MM.1S (cell line): ENCODE data around the gene SLC9A5.

ENCODE experiments used
- DNase-seq: peaks from one replicate; pipeline ENCODE4 v3.0.0-alpha.2; 2015
- H2AFZ ChIP-seq: fragments of 300-600 bp; sonication (generic); 2 replicates; pipeline ENCODE4 v1.6.0; 2016; ENCODE audit warnings: antibody characterized with exemption, low read length
- H3F3A ChIP-seq: fragments of 300-600 bp; sonication (generic); 2 replicates; pipeline ENCODE4 v1.6.1; 2016; ENCODE audit warnings: mild to moderate bottlenecking, antibody characterized with exemption, low read length, moderate library complexity, mixed read lengths; ENCODE audit not compliant: insufficient read depth
- H3K27ac ChIP-seq: fragments of 300-600 bp; sonication (generic); 2 replicates; pipeline ENCODE4 v1.5.1; 2016; ENCODE audit warnings: mild to moderate bottlenecking, low read length
- H3K27me3 ChIP-seq: fragments of 300-600 bp; sonication (generic); replicated peaks from 2 replicates; pipeline ENCODE4 v1.6.0; 2016; ENCODE audit warnings: low read length; ENCODE audit not compliant: insufficient read depth
- H3K36me3 ChIP-seq: fragments of 300-600 bp; sonication (generic); replicated peaks from 2 replicates; pipeline ENCODE4 v1.6.1; 2016; ENCODE audit warnings: mild to moderate bottlenecking, low read length, mixed read lengths; ENCODE audit not compliant: insufficient read depth
- H3K4me1 ChIP-seq: fragments of 300-600 bp; sonication (generic); 2 replicates; pipeline ENCODE4 v1.6.1; 2016; ENCODE audit warnings: low read length, mixed read lengths
- H3K4me2 ChIP-seq: fragments of 300-600 bp; sonication (generic); 2 replicates; pipeline ENCODE4 v1.6.0; 2016; ENCODE audit warnings: low read depth, low read length
- H3K4me3 ChIP-seq: fragments of 300-600 bp; sonication (generic); 2 replicates; pipeline ENCODE4 v1.5.1; 2016; ENCODE audit warnings: low read length, mixed read lengths
- H3K79me2 ChIP-seq: fragments of 300-600 bp; sonication (generic); 2 replicates; pipeline ENCODE4 v1.6.1; 2016; ENCODE audit warnings: mixed run types, low read length, mixed read lengths
- H3K9ac ChIP-seq: fragments of 300-600 bp; sonication (generic); 2 replicates; pipeline ENCODE4 v1.6.1; 2016; ENCODE audit warnings: low read length, mixed read lengths
- H3K9me2 ChIP-seq: fragments of 300-600 bp; sonication (generic); replicated peaks from 2 replicates; pipeline ENCODE4 v1.6.1; 2016; ENCODE audit warnings: mild to moderate bottlenecking, low read length, mixed read lengths; ENCODE audit not compliant: insufficient read depth
- H3K9me3 ChIP-seq: fragments of 300-600 bp; sonication (generic); replicated peaks from 2 replicates; pipeline ENCODE4 v1.6.1; 2016; ENCODE audit warnings: mild to moderate bottlenecking, low read length, mixed read lengths; ENCODE audit not compliant: insufficient read depth
- H4K20me1 ChIP-seq: fragments of 300-600 bp; sonication (generic); 2 replicates; pipeline ENCODE4 v1.6.1; 2016; ENCODE audit warnings: mild to moderate bottlenecking, low read length, moderate library complexity, mixed read lengths; ENCODE audit not compliant: insufficient read depth
- EZH2 ChIP-seq: fragments of 300-600 bp; sonication (generic); optimal IDR thresholded peaks from 2 replicates; pipeline ENCODE3; 2017; ENCODE audit warnings: low read depth, mild to moderate bottlenecking, antibody characterized with exemption, low read length, mixed read lengths
- EZH2phosphoT487 ChIP-seq: fragments of 300-600 bp; sonication (generic); IDR thresholded peaks from 2 replicates; pipeline ENCODE4 v1.6.1; 2018; ENCODE audit warnings: antibody characterized with exemption, low read length
- TF ChIP-seq, protein P1 (sequence below): fragments of 300-600 bp; sonication (generic); IDR thresholded peaks from 2 replicates; pipeline ENCODE4 v1.5.1; 2016; ENCODE audit warnings: antibody characterized with exemption, low read length, mixed read lengths

SLC9A5 gene

GRCh38 chr16:67226295-67226803, 22.4 kb upstream of the SLC9A5 start:
- Histone ChIP-seq H3K36me3 (no peaks in the 10 kb centered on the region; the same call in 1 of the 2 replicates), H3K27ac (no peak overlapping the region), H2AFZ (peak overlapping the region; percentile 52), H3K4me3 (peak overlapping the region; percentile 96), H3K9me3 (no peaks in the 10 kb centered on the region), H3K4me1 (peaks cover 12% of the 10 kb centered on the region), H4K20me1 (no peaks in the 10 kb centered on the region), H3K79me2 (peaks cover 31% of the 10 kb centered on the region), H3K4me2 (peak overlapping the region; percentile 90), H3F3A (no peaks in the 10 kb centered on the region; the same call in 1 of the 2 replicates), H3K9ac (peak overlapping the region; percentile 29; the same call in 1 of the 2 replicates), H3K9me2 (no peaks in the 10 kb centered on the region), H3K27me3 (no peaks in the 10 kb centered on the region)
- no peak for TF ChIP-seq EZH2phosphoT487
- TF ChIP-seq, protein P1, sequence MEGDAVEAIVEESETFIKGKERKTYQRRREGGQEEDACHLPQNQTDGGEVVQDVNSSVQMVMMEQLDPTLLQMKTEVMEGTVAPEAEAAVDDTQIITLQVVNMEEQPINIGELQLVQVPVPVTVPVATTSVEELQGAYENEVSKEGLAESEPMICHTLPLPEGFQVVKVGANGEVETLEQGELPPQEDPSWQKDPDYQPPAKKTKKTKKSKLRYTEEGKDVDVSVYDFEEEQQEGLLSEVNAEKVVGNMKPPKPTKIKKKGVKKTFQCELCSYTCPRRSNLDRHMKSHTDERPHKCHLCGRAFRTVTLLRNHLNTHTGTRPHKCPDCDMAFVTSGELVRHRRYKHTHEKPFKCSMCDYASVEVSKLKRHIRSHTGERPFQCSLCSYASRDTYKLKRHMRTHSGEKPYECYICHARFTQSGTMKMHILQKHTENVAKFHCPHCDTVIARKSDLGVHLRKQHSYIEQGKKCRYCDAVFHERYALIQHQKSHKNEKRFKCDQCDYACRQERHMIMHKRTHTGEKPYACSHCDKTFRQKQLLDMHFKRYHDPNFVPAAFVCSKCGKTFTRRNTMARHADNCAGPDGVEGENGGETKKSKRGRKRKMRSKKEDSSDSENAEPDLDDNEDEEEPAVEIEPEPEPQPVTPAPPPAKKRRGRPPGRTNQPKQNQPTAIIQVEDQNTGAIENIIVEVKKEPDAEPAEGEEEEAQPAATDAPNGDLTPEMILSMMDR, result no peak
- TF ChIP-seq EZH2, result no peak
- no peak for DNase-seq

DNA sequence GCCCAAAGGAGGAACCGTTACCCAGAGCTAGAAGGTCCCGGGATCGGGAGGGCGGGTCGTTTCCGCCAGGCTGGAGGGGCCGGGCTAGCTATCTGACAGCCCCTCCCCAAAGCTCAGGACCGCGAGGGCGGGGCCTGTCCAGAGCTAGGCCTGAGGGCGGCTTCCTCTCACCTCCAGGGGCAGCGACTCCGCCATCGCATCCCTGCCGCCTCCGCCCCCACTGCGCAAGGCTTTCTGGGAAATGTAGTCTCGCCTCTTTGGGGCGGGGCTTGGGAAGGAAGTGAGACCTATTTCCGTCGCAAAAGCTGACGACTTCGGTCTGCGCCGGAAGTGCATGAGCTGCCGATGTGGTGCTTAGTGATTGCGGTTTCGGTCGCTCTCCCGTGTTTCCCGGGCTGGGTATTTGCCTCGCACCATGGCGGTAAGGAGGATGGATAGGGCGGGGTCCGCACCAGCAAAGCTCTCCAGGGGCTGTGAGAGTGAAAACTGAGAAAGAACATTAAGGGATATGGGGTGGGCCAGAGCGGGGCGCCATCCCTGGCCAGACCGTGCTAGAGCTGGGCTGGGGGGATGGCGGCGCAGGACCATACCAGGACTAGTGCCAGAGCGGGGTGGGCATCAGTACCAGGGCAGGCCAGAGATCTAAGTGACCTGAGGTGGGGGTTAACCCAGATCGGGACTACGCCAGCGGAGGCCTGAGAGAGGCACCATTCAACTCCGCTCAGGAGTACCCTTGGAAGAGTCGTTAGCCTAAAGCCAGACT, 21.8 kb upstream of the SLC9A5 start, which contains the start of gene TMEM208:
TMEM208 (plus strand) TSS at position 327 of the 763 bp plus-strand sequence; CDS start at position 416, 89 bp downstream.
- Histone ChIP-seq H3K4me3 (peak within 1 kb of the TSS; percentile 96), H3K27me3 (no peaks in the 10 kb centered on the region), H3K79me2 (peaks cover 31% of the 10 kb centered on the region), H3K4me1 (peaks cover 12% of the 10 kb centered on the region), H3K36me3 (no peaks in the 10 kb centered on the region; the same call in 1 of the 2 replicates), H3K9me2 (no peaks in the 10 kb centered on the region), H3K4me2 (peak within 1 kb of the TSS; percentile 91), H3F3A (no peaks in the 10 kb centered on the region; the same call in 1 of the 2 replicates), H4K20me1 (no peaks in the 10 kb centered on the region), H3K9me3 (no peaks in the 10 kb centered on the region), H3K27ac (peak within 1 kb of the TSS; percentile 50; the same call in 1 of the 2 replicates), H2AFZ (peak within 1 kb of the TSS; percentile 54), H3K9ac (peak within 1 kb of the TSS; percentile 92)
- peak; percentile 99 for DNase-seq
- TF ChIP-seq, protein P1, result peak; percentile 21
- TF ChIP-seq EZH2, result no peak

DNA sequence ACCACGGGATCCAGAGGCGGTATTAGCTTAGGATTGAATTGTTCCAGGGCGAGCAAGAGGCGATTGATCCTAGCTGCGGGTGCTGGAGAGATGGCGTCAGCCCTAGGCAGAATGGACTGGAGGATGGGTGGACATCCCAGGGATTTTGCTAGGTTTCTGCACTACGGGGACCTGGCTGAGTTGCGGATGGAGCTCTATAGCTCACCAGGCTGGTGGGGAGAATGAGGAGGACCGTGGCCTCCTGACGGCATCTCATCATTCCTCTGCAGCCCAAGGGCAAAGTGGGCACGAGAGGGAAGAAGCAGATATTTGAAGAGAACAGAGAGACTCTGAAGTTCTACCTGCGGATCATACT, 21.2 kb upstream of the SLC9A5 start:
- Histone ChIP-seq H3K4me3 (peak overlapping the region; percentile 96), H3K9me3 (no peaks in the 10 kb centered on the region), H3K4me2 (peak overlapping the region; percentile 91), H3K9me2 (no peaks in the 10 kb centered on the region), H3K36me3 (no peaks in the 10 kb centered on the region; the same call in 1 of the 2 replicates), H3K27ac (peak overlapping the region; percentile 50; the same call in 1 of the 2 replicates), H3F3A (no peaks in the 10 kb centered on the region; the same call in 1 of the 2 replicates), H3K4me1 (peaks cover 12% of the 10 kb centered on the region), H3K27me3 (no peaks in the 10 kb centered on the region), H3K9ac (peak overlapping the region; percentile 92), H3K79me2 (peaks cover 31% of the 10 kb centered on the region), H4K20me1 (no peaks in the 10 kb centered on the region), H2AFZ (peak overlapping the region; percentile 54; the same call in 1 of the 2 replicates)
- no peak for DNase-seq
- TF ChIP-seq EZH2 (no peak), EZH2phosphoT487 (no peak)
- TF ChIP-seq, protein P1, result no peak
